GM21381 (cell line): ENCODE measurements around the gene RGR.

Experiments
- ATAC-seq: cut with Tn5 transposase; IDR thresholded peaks from one replicate; pipeline ENCODE4 v1.9.1; 2021; ENCODE audit warnings: mild to moderate bottlenecking, moderate library complexity; ENCODE audit not compliant: unreplicated experiment

Gene RGR, protein sequence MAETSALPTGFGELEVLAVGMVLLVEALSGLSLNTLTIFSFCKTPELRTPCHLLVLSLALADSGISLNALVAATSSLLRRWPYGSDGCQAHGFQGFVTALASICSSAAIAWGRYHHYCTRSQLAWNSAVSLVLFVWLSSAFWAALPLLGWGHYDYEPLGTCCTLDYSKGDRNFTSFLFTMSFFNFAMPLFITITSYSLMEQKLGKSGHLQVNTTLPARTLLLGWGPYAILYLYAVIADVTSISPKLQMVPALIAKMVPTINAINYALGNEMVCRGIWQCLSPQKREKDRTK

GRCh38 chr10:84244651-84245270 is at the start of gene RGR:
RGR (plus strand) TSS chr10:84245053; CDS start chr10:84245091, 38 bp downstream.
- no peak for ATAC-seq

DNA sequence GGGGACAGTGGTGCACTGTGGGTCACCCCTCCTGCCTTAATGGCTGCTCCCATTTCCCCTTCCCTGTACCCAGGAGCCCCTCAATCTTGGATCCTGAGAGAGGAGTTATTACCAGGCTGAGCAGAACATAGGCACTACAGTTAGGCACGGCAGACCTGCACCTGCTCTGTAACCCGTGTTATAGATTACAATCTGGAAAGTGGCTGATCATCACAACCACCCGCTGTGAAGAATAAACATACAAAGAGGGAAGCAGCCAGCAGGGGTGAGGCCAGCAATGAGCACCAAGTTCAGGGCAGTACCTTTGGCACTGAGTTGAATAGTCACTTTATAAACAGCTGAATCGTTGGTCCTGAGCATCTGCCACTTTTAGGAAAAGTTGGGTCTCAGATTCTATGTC is 48.8 kb upstream of the RGR start:
- no peak for ATAC-seq

GRCh38 chr10:84196941-84197340 is 47.9 kb upstream of the RGR start:
- no peak for ATAC-seq

DNA sequence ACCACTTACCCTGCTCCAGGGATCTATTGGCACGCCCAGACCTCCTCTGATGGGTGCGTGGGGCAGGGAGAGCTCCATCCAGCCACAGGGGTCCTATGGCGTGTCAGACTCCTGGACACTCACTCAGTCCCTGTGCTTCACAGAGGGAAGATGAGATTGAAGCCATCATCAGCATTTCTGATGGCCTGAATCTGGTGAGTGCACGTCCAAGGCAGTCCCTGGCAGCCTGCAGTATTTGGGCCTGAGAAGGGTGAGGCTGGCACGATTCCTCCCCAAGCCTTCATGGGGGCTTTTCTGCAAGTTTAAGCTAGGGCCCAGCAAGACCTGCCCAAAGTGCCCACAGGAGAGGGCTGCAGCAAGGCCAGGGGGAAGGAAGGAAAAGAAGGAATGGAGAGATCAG is 47.2 kb upstream of the RGR start:
- no peak for ATAC-seq

- no peak for ATAC-seq
Observed at GRCh38 chr10:84198206-84198915, 46.5 kb upstream of the RGR start.

GRCh38 chr10:84200537-84201243 is 44.2 kb upstream of the RGR start:
- no peak for ATAC-seq

DNA sequence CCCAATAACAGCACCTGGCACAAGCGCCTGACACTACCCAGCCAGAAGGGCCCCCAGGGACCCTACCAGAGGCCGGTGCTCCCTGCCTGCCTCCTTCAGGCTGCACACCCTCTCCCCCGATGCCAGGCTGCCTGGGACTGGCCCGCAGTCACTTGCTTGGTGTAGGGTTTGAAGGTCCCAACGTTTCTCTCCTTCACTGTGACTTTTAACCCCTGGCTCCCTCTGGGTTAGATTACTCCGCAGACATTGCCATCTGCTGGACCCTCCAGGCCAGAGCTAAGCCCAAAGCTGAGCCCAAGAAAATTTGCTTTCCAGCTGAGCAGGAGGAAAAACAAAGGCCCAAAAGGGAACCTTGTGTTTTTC is 43.6 kb upstream of the RGR start:
- no peak for ATAC-seq

DNA sequence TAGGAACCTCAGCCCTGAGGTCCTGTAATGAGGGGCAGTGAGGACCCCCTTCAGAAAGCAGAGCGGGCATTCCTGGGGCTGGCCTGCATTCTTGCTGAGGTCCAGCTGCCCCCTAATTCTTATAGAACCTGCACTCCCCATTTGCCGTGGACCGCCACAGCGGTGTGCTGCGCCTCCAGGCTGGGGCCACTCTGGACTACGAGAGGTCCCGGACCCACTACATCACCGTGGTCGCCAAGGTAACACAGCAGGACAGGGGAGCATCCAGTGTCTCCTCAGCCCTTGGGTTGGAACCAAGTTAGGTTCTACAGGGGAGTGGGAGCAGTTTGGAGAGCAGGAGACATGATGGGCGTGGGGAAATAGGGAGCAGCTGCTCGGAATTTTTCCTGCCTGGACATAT is 43.2 kb upstream of the RGR start:
- ATAC-seq, result no peak

DNA sequence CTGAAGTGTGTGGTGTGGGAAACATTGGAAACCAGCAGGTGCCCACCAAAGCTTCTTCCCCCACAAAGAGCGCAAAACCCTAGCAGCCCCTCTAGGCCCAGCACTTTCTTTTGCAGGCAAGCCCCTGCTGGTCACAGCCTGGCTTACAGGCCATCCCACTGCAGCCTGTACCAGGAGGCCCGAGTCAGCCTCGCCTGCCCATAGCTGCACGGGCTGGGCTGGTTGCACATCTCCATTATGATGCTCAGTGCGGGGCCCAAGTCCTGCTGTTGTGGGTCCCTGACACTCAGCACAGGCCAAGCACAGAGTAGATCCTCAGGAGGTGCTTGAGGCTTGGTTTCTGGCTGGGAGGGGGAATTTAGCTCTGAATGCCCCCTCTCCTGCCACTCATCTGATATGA is 42.5 kb upstream of the RGR start:
- no peak for ATAC-seq

- ATAC-seq, result peak; percentile 68
Observed at GRCh38 chr10:84204122-84204521, 40.7 kb upstream of the RGR start.

GRCh38 chr10:84204610-84205009 is 40.2 kb upstream of the RGR start:
- no peak for ATAC-seq

GRCh38 chr10:84205049-84205852 is 39.6 kb upstream of the RGR start:
- ATAC-seq, result peak; percentile 74

DNA sequence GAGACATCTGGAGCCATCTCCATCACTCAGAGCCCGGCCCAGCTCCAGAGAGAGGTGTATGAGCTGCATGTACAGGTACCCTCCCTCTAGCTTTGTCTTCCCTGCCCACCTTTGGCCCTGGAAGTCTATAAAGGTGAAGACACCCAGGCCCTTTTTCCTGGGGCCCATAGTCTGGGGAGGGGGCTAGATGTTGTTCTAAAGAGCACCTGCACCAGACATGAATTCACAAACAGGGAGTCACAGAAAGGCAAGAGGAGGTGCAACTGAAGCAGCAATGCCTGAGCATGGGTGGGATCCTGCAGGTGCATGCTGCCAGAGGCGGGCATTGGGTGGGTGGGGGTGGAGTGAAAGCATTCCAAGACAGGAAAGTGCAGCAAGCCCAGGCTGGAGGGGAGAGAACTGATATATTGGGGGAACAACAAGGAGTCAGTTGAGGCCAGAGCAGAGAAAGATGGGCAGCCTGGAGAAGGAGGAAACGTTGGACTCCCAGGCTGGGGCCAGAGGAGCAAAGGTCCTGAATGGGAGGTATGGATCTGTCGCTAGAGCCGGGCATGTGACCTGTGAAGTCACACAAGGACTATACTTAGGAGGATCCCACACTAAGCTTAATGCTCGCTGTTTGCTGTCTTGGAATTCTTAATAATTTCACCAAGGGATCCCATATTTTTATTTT is 38.9 kb upstream of the RGR start:
- ATAC-seq, result no peak

GRCh38 chr10:84208023-84208422 is 36.8 kb upstream of the RGR start:
- ATAC-seq, result no peak

- no peak for ATAC-seq
Observed at GRCh38 chr10:84211566-84211965, 33.3 kb upstream of the RGR start.

DNA sequence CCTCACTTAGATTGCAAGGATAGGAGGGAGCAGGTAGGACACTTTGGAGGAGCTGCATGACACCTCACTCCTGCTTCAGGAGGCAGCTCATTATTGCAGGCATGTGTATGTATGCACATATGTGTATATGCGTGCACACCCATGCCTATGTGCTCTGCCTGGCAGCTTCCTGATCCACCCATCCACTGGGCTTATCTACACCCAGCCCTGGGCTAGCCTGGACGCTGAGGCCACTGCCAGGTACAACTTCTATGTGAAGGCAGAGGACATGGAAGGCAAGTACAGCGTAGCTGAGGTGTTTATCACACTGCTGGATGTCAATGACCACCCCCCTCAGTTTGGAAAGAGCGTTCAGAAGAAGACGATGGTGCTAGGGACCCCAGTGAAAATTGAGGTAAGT is 32.8 kb upstream of the RGR start:
- no peak for ATAC-seq

- no peak for ATAC-seq
Observed at GRCh38 chr10:84213076-84213475, 31.8 kb upstream of the RGR start.

DNA sequence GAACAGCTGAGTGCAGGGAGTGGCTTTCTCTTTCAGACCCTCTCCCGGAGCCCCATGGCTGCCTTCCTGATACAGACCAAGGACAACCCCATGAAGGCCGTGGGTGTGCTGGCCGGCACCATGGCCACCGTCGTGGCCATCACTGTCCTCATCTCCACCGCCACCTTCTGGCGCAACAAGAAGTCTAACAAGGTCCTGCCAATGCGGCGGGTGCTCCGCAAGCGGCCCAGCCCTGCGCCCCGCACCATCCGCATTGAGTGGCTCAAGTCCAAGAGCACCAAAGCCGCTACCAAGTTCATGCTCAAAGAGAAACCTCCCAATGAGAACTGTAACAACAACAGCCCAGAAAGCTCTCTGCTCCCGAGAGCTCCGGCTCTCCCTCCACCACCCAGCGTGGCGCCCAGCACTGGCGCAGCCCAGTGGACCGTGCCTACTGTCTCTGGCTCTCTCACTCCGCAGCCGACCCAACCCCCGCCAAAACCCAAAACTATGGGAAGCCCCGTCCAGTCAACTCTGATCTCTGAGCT is 30.7 kb upstream of the RGR start:
- ATAC-seq, result no peak

DNA sequence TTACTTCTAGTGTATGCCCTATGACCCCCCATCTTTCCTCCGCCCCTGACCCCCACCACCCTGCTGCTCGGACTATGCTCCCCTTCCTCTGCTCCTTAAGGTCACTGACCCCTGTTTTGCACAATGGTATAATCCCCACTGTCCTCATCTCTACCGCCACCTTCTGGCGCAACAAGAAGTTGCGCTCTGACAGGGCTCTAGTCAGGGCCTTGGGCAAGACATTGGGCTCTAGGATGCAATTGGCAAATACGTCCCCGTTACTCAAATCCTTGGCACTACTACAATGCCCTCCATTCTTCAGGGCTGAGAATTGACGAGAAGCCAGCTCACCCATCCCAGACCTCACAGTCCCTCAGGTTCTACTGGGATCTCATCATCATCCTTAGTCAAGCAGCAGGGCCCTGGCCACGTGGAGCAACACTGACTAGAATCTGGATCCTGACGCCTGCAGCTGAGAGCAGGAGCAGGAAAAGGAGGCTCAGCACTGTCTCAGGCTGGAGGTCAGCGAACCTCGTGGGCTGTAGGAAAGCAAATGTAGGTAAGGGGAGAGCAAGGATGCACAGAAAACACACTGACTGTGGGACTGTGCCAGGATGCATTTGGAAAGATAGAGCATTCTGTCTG is 30.1 kb upstream of the RGR start:
- peak; percentile 76 for ATAC-seq

DNA sequence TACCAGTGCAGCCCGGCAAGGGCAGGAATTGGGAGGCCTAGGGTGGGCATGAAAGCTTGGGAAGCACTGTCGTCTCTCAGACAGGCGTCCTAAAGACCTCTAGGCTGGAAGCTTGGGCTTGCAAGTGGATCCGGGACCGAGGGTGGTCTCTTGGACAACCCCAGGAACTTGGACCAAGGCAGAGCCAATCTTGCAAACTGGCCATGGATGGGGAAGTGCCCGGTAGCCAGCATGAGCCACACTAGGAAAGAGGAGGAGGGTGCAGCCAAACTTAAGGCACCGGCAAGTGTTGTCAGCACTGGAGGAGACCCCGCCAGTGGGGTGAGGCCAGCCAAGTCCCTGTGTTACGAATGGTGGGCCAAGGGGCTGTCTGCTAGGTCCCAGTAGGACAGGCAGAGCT is 28.0 kb upstream of the RGR start:
- ATAC-seq, result no peak
